Keratinocyte (primary cell): ENCODE results near the gene RRP9. TPM values are rescaled to one million over a fixed set of nuclear protein-coding genes. Genes with fewer than 3 reads are reported as not detected.

Experiments
- DNase-seq: peaks from one replicate; pipeline ENCODE4 v3.0.0-alpha.2; 2011; ENCODE audit warnings: low read depth, missing footprints, low spot score
- FAIRE-seq: peaks from 2 replicates; lab custom pipeline; 2011; peaks lifted over from hg19 to GRCh38; lab: Jason Lieb, UNC
- H2AFZ ChIP-seq: 2 replicates; pipeline ENCODE4 v1.6.0; 2012; ENCODE audit warnings: low read length, control low read depth, inconsistent platforms; ENCODE audit not compliant: control insufficient read depth
- H3K27ac ChIP-seq: 2 replicates; pipeline ENCODE4 v1.5.1; 2011; ENCODE audit warnings: low read length; ENCODE audit not compliant: control insufficient read depth, insufficient read depth
- H3K27me3 ChIP-seq: 3 replicates; pipeline ENCODE4 v1.6.0; 2011; ENCODE audit warnings: low read length; ENCODE audit not compliant: control insufficient read depth, insufficient read depth; ENCODE audit errors: extremely low read depth
- H3K36me3 ChIP-seq, 2 experiments: 2 replicates in 1 of 2; 3 replicates in 1 of 2; pipeline ENCODE4 v1.5.1; 2011; ENCODE audit warnings: low read length in 2 of 2, mild to moderate bottlenecking in 1 of 2; ENCODE audit not compliant: control insufficient read depth in 2 of 2, insufficient read depth in 2 of 2; ENCODE audit errors: extremely low read depth in 1 of 2
- H3K4me1 ChIP-seq: 3 replicates; pipeline ENCODE4 v1.5.1; 2011; ENCODE audit warnings: low read length; ENCODE audit not compliant: control insufficient read depth, insufficient read depth; ENCODE audit errors: extremely low read depth
- H3K4me2 ChIP-seq: 3 replicates; pipeline ENCODE4 v1.6.0; 2011; ENCODE audit warnings: low read depth, low read length; ENCODE audit not compliant: control insufficient read depth, insufficient read depth; ENCODE audit errors: extremely low read depth
- H3K4me3 ChIP-seq, 3 experiments: fragments of 200-600 bp in 1 of 3; sonication (generic) in 1 of 3; 2 replicates in 2 of 3; 3 replicates in 1 of 3; pipeline ENCODE4 v1.5.1; 2011 to 2016; ENCODE audit warnings: low read length in 3 of 3, mild to moderate bottlenecking in 3 of 3, control low read depth in 2 of 3, inconsistent platforms in 1 of 3, low read depth in 1 of 3, mixed read lengths in 1 of 3, mixed run types in 1 of 3, moderate library complexity in 1 of 3; ENCODE audit not compliant: control insufficient read depth in 2 of 3, insufficient read depth in 2 of 3; ENCODE audit errors: extremely low read depth in 1 of 3
- H3K79me2 ChIP-seq: 2 replicates; pipeline ENCODE4 v1.6.0; 2012; ENCODE audit warnings: low read length; ENCODE audit not compliant: control insufficient read depth, insufficient read depth
- H3K9ac ChIP-seq: 3 replicates; pipeline ENCODE4 v1.6.0; 2011; ENCODE audit warnings: low read length; ENCODE audit not compliant: control insufficient read depth, insufficient read depth; ENCODE audit errors: extremely low read depth
- H3K9me1 ChIP-seq: 3 replicates; pipeline ENCODE4 v1.6.0; 2011; ENCODE audit warnings: low read length; ENCODE audit not compliant: control insufficient read depth, insufficient read depth; ENCODE audit errors: extremely low read depth
- H3K9me3 ChIP-seq: 2 replicates; pipeline ENCODE4 v1.5.1; 2012; ENCODE audit warnings: low read depth, low read length; ENCODE audit not compliant: control insufficient read depth
- H4K20me1 ChIP-seq: 3 replicates; pipeline ENCODE4 v1.6.0; 2011; ENCODE audit warnings: low read length; ENCODE audit not compliant: control insufficient read depth, insufficient read depth; ENCODE audit errors: extremely low read depth
- CTCF ChIP-seq, 3 experiments: IDR thresholded peaks in 1 of 3; conservative IDR thresholded peaks in 1 of 3; optimal IDR thresholded peaks in 1 of 3; 2 replicates in 2 of 3; 3 replicates in 1 of 3; pipeline versions ENCODE3 to v1.5.1; 2011; ENCODE audit warnings: low read length in 3 of 3, mild to moderate bottlenecking in 3 of 3, moderate library complexity in 2 of 3, control low read depth in 1 of 3, inconsistent platforms in 1 of 3; ENCODE audit not compliant: insufficient read depth in 2 of 3; ENCODE audit errors: extremely low read depth in 1 of 3
- EZH2 ChIP-seq: IDR thresholded peaks from one replicate; pipeline ENCODE4 v1.6.1; 2012; ENCODE audit warnings: inconsistent platforms, mild to moderate bottlenecking, low read length, moderate library complexity
- dilution Hi-C: fragments of 300-500 bp; cut with MboI; formaldehyde crosslinking; loops from one replicate; pipeline ENCODE4 v1.7.0; 2020; ENCODE audit warnings: low sequenced_read_pairs; ENCODE audit not compliant: extremely low pct_ligation_motif_present
- polyA plus RNA-seq, 5 experiments: library from polyadenylated mRNA; depleted of rRNA in 3 of 5; stranded (reverse) in 3 of 5; stranded (forward) in 1 of 5; unstranded in 1 of 5; fragments of >200 nt; gene quantifications; 1 replicate in 1 of 5; 2 replicates in 3 of 5; 3 replicates in 1 of 5; pipeline versions ENCODE4 v1.2.1 to v1.2.3, GENCODE V29; 2011 to 2012; ENCODE audit warnings: missing spikeins in 2 of 5, low read depth in 1 of 5, low replicate concordance in 1 of 5

Gene RRP9
- polyA plus RNA-seq, 1 donor (not counting 4 experiments of a cell fraction or from before 2014, with no cell fraction given): 21.8 TPM

DNA sequence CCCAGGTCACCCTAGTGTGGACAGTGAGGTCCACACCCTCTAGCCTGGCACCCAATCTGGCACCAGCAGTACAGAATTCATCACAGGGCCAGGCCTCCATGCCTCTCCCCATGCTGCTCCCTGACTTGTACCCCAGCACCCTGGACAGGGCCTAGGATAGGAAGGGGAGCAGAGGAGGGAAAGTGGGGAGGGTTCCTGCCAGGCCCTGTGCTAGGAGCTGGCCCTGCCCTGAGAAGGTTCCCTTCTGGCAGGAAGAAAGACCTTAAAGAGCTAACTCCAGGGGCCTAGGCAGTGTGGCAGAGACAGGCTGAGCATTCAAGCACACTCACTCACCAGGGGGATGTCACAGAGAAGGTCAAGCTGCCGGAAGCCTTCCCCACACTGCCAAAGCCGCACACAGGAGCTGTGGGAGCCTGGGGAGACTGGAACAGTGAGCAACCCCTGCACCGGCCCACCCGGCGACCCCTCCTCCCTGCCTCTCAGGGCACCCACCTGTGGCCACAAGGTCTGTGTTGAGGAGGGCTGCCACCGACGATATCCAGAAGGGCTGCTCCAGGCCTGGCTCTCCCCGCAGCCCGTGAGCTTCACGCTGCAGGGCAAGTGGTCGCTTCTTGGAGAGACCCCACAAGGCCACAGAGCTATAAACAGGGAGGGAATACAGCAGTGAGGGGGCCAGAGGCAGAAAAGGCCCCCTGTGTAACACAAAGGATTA lies 7.4 kb downstream of the RRP9 start:
- no peak for DNase-seq
- peaks cover 6% of the 10 kb centered on the region for H4K20me1 ChIP-seq
- TF ChIP-seq CTCF (optimal IDR thresholded peaks at IDR 0.05 in 1 of 3, IDR thresholded peaks at IDR 0.05 in 1 of 3, conservative IDR thresholded peaks at IDR 0.05 in 1 of 3; ENCODE audit: extremely low read depth in 1 of 3, insufficient read depth in 2 of 3, low read length in 3 of 3) (no peak), EZH2 (no peak)
- H3K9ac ChIP-seq: no peak overlapping the region
- dilution Hi-C loops: no loop called here
- no peaks in the 10 kb centered on the region for H3K27me3 ChIP-seq
- H3K79me2 ChIP-seq: peaks cover 7% of the 10 kb centered on the region
- H2AFZ ChIP-seq: no peak overlapping the region
- no peaks in the 10 kb centered on the region for H3K9me3 ChIP-seq
- H3K36me3 ChIP-seq: peaks cover 32 to 48% of the 10 kb centered on the region in 2 experiments
- H3K9me1 ChIP-seq: no peaks in the 10 kb centered on the region
- no peak for FAIRE-seq
- no peaks in the 10 kb centered on the region for H3K4me1 ChIP-seq
- H3K4me2 ChIP-seq: no peak overlapping the region
- no peak overlapping the region for H3K4me3 ChIP-seq
- no peak overlapping the region for H3K27ac ChIP-seq

DNA sequence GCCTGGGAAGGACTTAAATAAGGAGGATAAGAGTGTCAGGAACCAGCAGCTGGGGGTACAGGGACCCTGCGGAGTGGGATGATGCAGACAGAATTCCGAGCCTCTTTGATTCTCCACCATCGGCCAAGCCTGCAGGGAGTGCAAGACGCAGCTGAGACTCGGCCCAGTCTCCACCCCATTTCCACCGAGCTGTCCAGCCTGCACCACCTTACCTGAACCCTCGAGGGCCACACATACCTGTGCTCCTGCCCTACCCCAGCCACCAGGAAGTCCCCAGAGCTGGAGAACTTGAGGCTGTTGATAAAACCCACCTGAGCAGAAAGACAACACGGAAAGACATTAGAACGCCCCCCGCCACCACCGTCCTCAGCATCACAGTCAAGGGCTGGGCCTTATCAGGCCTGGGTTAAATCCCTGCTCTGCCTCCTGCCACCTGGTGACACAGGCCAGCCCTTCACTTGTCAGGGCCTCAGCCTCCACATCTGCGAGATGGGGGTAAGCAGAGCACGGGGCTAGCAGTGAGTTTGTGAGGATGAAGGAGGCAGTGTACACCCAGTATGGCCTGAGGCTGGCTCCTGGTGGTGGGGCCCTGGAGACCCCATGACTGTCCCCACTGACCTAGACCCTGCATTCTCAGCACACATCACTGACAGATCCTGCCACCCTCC lies 8.1 kb downstream of the RRP9 start:
- dilution Hi-C loops: no loop called here
- H3K79me2 ChIP-seq: peaks cover under 1% of the 10 kb centered on the region
- no peaks in the 10 kb centered on the region for H3K27me3 ChIP-seq
- H3K9me1 ChIP-seq: no peaks in the 10 kb centered on the region
- no peak overlapping the region for H3K27ac ChIP-seq
- FAIRE-seq (no peak), DNase-seq (no peak)
- H2AFZ ChIP-seq: no peak overlapping the region
- H3K4me3 ChIP-seq: no peak overlapping the region
- peaks cover 6% of the 10 kb centered on the region for H4K20me1 ChIP-seq
- no peak for TF ChIP-seq EZH2
- TF ChIP-seq CTCF (optimal IDR thresholded peaks at IDR 0.05 in 1 of 3, IDR thresholded peaks at IDR 0.05 in 1 of 3, conservative IDR thresholded peaks at IDR 0.05 in 1 of 3; ENCODE audit: extremely low read depth in 1 of 3, insufficient read depth in 2 of 3, low read length in 3 of 3): no peak
- no peak overlapping the region for H3K4me2 ChIP-seq
- no peaks in the 10 kb centered on the region for H3K9me3 ChIP-seq
- H3K4me1 ChIP-seq: no peaks in the 10 kb centered on the region
- peaks cover 30 to 47% of the 10 kb centered on the region in 2 experiments for H3K36me3 ChIP-seq
- H3K9ac ChIP-seq: no peak overlapping the region
